Astrocyte (in vitro differentiated cells and primary cell): ENCODE measurements around the gene FAM53B.

Experiments used
- CTCF ChIP-seq: IDR thresholded peaks from 2 replicates; pipeline ENCODE4 v1.5.1; 2011; ENCODE audit warnings: low read depth, mild to moderate bottlenecking, inconsistent platforms, low read length, moderate library complexity; ENCODE audit not compliant: insufficient read depth
- EZH2 ChIP-seq: IDR thresholded peaks from 2 replicates; pipeline ENCODE4 v1.6.1; 2012; ENCODE audit warnings: mild to moderate bottlenecking, low read length, inconsistent platforms; ENCODE audit not compliant: insufficient read depth

GRCh38 chr10:124624895-124625294 is 119.3 kb downstream of the FAM53B start:
- TF ChIP-seq CTCF (no peak), EZH2 (no peak)
